ENCODE measurements around the gene CCDC74B. TPM values are rescaled to one million over a fixed set of nuclear protein-coding genes. Genes with fewer than 3 reads are reported as not detected.
"Not testable (repeated sequence)": the region's sequence is repeated elsewhere in the genome, so short reads cannot be mapped to it uniquely, and the experiment has no call there.

Gene CCDC74B
- total and polyA plus RNA-seq, 5 donors from 2014 or later, result not detected

- not testable (repeated sequence) for H3K9me3 Mint-ChIP-seq; H3K36me3 ChIP-seq (ENCODE audit: control insufficient read depth, insufficient read depth, low read length); H3K36me3 Mint-ChIP-seq; H3K27me3 Mint-ChIP-seq; DNase-seq; H3K27me3 ChIP-seq (ENCODE audit: control insufficient read depth, insufficient read depth, low read length); H3K9me3 ChIP-seq (ENCODE audit: control insufficient read depth in 2 of 2, low read length in 2 of 2); ATAC-seq (ENCODE audit: low read depth in 2 of 2)
- peak overlapping the region; percentile 93 for H3K27ac ChIP-seq (ENCODE audit: insufficient read depth, low read length, poor library complexity, severe bottlenecking)
- Mint-ChIP-seq H3K27ac (peak overlapping the region; percentile 82 to 97 (median 93)), H3K4me1 (peaks cover 0 to 43% (median 24%) of the 10 kb centered on the region in 4 donors), H3K4me3 (peak overlapping the region; percentile 91 to 99 (median 96))
- H3K4me1 ChIP-seq (ENCODE audit: control insufficient read depth, insufficient read depth, low read length, poor library complexity, severe bottlenecking), result peaks cover 20% of the 10 kb centered on the region
- peak overlapping the region; percentile 83 for H3K4me3 ChIP-seq (ENCODE audit: low read depth, low read length)
These were observed 35.8 kb upstream of the CCDC74B start for GRCh38 chr2:130180404-130181324.

DNA sequence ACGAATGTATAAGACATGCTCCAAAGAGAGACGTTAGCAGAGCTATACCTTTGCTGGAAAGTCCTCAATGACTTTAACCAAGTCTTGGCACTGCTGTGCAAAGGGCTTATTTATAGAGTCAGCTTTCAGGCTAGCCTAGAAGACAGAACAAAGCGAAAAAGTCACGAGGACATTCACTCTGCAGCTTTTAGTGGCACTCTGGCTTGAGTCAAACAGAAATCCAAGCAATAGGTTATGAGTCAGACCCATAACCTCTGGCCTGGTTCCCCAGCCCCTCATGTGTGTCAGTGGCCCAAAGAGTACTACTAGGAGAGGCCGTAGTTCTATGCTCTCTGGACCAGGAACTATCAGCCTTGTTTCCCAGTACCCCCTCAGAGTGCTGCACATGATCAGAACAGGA, 30.0 kb upstream of the CCDC74B start:
- H3K9me3 ChIP-seq (ENCODE audit: control insufficient read depth in 2 of 2, low read length in 2 of 2); H3K4me3 ChIP-seq (ENCODE audit: low read depth, low read length); H3K27me3 ChIP-seq (ENCODE audit: control insufficient read depth, insufficient read depth, low read length); DNase-seq; H3K36me3 Mint-ChIP-seq; H3K27me3 Mint-ChIP-seq; ATAC-seq (ENCODE audit: low read depth in 2 of 2); H3K27ac ChIP-seq (ENCODE audit: insufficient read depth, low read length, poor library complexity, severe bottlenecking); H3K27ac Mint-ChIP-seq; H3K4me1 ChIP-seq (ENCODE audit: control insufficient read depth, insufficient read depth, low read length, poor library complexity, severe bottlenecking); H3K9me3 Mint-ChIP-seq: not testable (repeated sequence)
- peaks cover 0 to 16% (median 15%) of the 10 kb centered on the region in 4 donors for H3K4me1 Mint-ChIP-seq
- peaks cover 40% of the 10 kb centered on the region for H3K36me3 ChIP-seq (ENCODE audit: control insufficient read depth, insufficient read depth, low read length)
- peak overlapping the region in 1 of 4 donors; percentile 77 for H3K4me3 Mint-ChIP-seq

- H3K27ac Mint-ChIP-seq, result no peak overlapping the region
- Histone ChIP-seq H3K4me3 (ENCODE audit: low read depth, low read length) (no peak overlapping the region), H3K4me1 (ENCODE audit: control insufficient read depth, insufficient read depth, low read length, poor library complexity, severe bottlenecking) (no peaks in the 10 kb centered on the region), H3K27me3 (ENCODE audit: control insufficient read depth, insufficient read depth, low read length) (no peaks in the 10 kb centered on the region), H3K36me3 (ENCODE audit: control insufficient read depth, insufficient read depth, low read length) (peaks cover 62% of the 10 kb centered on the region), H3K27ac (ENCODE audit: insufficient read depth, low read length, poor library complexity, severe bottlenecking) (no peak overlapping the region), H3K9me3 (ENCODE audit: control insufficient read depth in 2 of 2, low read length in 2 of 2) (no peaks in the 10 kb centered on the region)
- DNase-seq (no peak), ATAC-seq (ENCODE audit: low read depth in 2 of 2) (no peak)
- H3K4me1 Mint-ChIP-seq, result peaks cover 0 to 3% (median under 1%) of the 10 kb centered on the region in 4 donors
- peaks cover 0 to 1% (median 0%) of the 10 kb centered on the region in 7 donors for H3K9me3 Mint-ChIP-seq
- no peaks in the 10 kb centered on the region for H3K27me3 Mint-ChIP-seq
- H3K36me3 Mint-ChIP-seq, result peaks cover 20% of the 10 kb centered on the region
- H3K4me3 Mint-ChIP-seq, result no peak overlapping the region
These were observed 25.0 kb upstream of the CCDC74B start for GRCh38 chr2:130169896-130170295.

DNA sequence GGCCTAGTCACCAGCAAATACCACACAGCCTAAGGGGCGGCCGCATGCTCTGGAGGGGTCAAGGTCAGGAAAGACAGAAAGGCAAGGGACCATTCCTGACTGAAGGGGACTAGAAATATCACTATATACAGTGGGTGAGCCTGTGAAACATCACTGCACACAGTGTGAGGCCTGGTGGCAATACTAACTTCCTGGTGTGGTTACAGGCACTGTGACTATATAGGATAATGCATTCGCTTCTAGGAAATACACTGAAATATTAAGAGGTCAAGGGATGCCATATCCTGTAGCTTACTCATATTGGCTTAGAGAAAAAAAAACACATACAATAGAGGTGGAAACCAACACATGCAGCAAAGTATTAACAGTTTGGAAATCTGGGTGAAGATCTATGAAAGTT, 24.3 kb upstream of the CCDC74B start:
- peaks cover 64% of the 10 kb centered on the region for H3K36me3 ChIP-seq (ENCODE audit: control insufficient read depth, insufficient read depth, low read length)
- not testable (repeated sequence) for H3K27ac ChIP-seq (ENCODE audit: insufficient read depth, low read length, poor library complexity, severe bottlenecking); H3K4me1 Mint-ChIP-seq; H3K27ac Mint-ChIP-seq; H3K9me3 ChIP-seq (ENCODE audit: control insufficient read depth in 2 of 2, low read length in 2 of 2); H3K4me1 ChIP-seq (ENCODE audit: control insufficient read depth, insufficient read depth, low read length, poor library complexity, severe bottlenecking); H3K27me3 ChIP-seq (ENCODE audit: control insufficient read depth, insufficient read depth, low read length); H3K27me3 Mint-ChIP-seq; H3K4me3 ChIP-seq (ENCODE audit: low read depth, low read length); DNase-seq; H3K4me3 Mint-ChIP-seq; H3K9me3 Mint-ChIP-seq
- H3K36me3 Mint-ChIP-seq, result peaks cover 26% of the 10 kb centered on the region
- ATAC-seq (ENCODE audit: low read depth in 2 of 2), result peak in 1 of 2 donors; percentile 40

GRCh38 chr2:130166611-130167010, 21.7 kb upstream of the CCDC74B start:
- not testable (repeated sequence) for H3K27me3 Mint-ChIP-seq; H3K27ac Mint-ChIP-seq; H3K4me1 ChIP-seq (ENCODE audit: control insufficient read depth, insufficient read depth, low read length, poor library complexity, severe bottlenecking); H3K9me3 ChIP-seq (ENCODE audit: control insufficient read depth in 2 of 2, low read length in 2 of 2); H3K27me3 ChIP-seq (ENCODE audit: control insufficient read depth, insufficient read depth, low read length); H3K4me3 ChIP-seq (ENCODE audit: low read depth, low read length); H3K9me3 Mint-ChIP-seq; ATAC-seq (ENCODE audit: low read depth in 2 of 2); H3K27ac ChIP-seq (ENCODE audit: insufficient read depth, low read length, poor library complexity, severe bottlenecking); DNase-seq; H3K4me1 Mint-ChIP-seq; H3K4me3 Mint-ChIP-seq
- peaks cover 29% of the 10 kb centered on the region for H3K36me3 Mint-ChIP-seq
- peaks cover 68% of the 10 kb centered on the region for H3K36me3 ChIP-seq (ENCODE audit: control insufficient read depth, insufficient read depth, low read length)

DNA sequence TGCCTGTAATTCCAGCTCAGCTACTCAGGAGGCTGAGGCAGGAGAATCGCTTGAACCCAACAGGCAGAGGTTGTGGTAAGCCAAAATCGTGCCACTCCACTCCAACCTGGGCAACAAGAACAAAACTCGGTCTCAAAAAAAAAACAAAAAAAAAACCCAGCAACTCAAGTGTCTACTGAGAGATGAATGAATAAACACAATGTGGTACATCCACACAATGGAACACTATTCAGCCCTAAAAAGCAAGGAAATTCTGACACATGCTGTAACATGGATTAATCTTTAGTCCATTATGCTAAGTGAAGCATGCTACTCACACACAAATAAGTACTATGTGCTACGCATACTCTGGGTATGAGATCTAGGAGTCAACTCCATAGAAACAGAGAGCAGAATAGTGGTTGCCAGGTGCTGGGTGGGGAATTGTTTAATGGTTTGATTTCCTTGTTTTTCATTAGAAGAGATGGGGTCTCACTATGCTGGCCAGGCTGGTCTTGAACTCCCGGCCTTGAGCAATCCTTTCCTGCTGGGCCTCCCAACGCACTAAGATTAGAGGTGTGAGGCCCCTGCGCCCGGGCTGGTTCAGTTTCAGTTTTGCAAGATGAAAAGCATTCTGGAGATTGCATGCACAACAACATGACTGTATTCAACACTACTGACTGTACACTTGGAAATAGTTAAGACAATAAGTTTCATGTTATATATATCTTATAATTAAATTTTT, 20.5 kb upstream of the CCDC74B start:
- no peaks in the 10 kb centered on the region for H3K4me1 ChIP-seq (ENCODE audit: control insufficient read depth, insufficient read depth, low read length, poor library complexity, severe bottlenecking)
- no peak overlapping the region for H3K27ac Mint-ChIP-seq
- no peak overlapping the region for H3K4me3 ChIP-seq (ENCODE audit: low read depth, low read length)
- H3K27ac ChIP-seq (ENCODE audit: insufficient read depth, low read length, poor library complexity, severe bottlenecking), result no peak overlapping the region
- peaks cover 0 to 3% (median under 1%) of the 10 kb centered on the region in 4 donors for H3K4me1 Mint-ChIP-seq
- H3K36me3 ChIP-seq (ENCODE audit: control insufficient read depth, insufficient read depth, low read length), result peaks cover 62% of the 10 kb centered on the region
- no peaks in the 10 kb centered on the region for H3K27me3 ChIP-seq (ENCODE audit: control insufficient read depth, insufficient read depth, low read length)
- no peak overlapping the region for H3K4me3 Mint-ChIP-seq
- DNase-seq, result no peak
- no peaks in the 10 kb centered on the region for H3K27me3 Mint-ChIP-seq
- no peaks in the 10 kb centered on the region for H3K9me3 Mint-ChIP-seq
- peaks cover 29% of the 10 kb centered on the region for H3K36me3 Mint-ChIP-seq
- no peak for ATAC-seq (ENCODE audit: low read depth in 2 of 2)
- no peaks in the 10 kb centered on the region for H3K9me3 ChIP-seq (ENCODE audit: control insufficient read depth in 2 of 2, low read length in 2 of 2)

GRCh38 chr2:130162968-130163367, 18.1 kb upstream of the CCDC74B start:
- H3K9me3 Mint-ChIP-seq, result no peaks in the 10 kb centered on the region
- H3K36me3 ChIP-seq (ENCODE audit: control insufficient read depth, insufficient read depth, low read length), result peaks cover 43% of the 10 kb centered on the region

More at GRCh38 chr2:130162968-130163367, 18.1 kb upstream of the CCDC74B start:
- no peaks in the 10 kb centered on the region for H3K4me1 ChIP-seq (ENCODE audit: control insufficient read depth, insufficient read depth, low read length, poor library complexity, severe bottlenecking)
- no peak for ATAC-seq (ENCODE audit: low read depth in 2 of 2)
- H3K27ac Mint-ChIP-seq, result no peak overlapping the region
- H3K9me3 ChIP-seq (ENCODE audit: control insufficient read depth in 2 of 2, low read length in 2 of 2), result no peaks in the 10 kb centered on the region
- DNase-seq, result no peak
- no peak overlapping the region for H3K4me3 ChIP-seq (ENCODE audit: low read depth, low read length)
- no peak overlapping the region for H3K4me3 Mint-ChIP-seq
- H3K27ac ChIP-seq (ENCODE audit: insufficient read depth, low read length, poor library complexity, severe bottlenecking), result no peak overlapping the region
- H3K27me3 Mint-ChIP-seq, result no peaks in the 10 kb centered on the region
- peaks cover 23% of the 10 kb centered on the region for H3K36me3 Mint-ChIP-seq
- peaks cover 0 to 3% (median 0%) of the 10 kb centered on the region in 4 donors for H3K4me1 Mint-ChIP-seq
- H3K27me3 ChIP-seq (ENCODE audit: control insufficient read depth, insufficient read depth, low read length), result no peaks in the 10 kb centered on the region
